GM21423 (cell line): ENCODE measurements around the gene CDK15.
A peak's percentile ranks its signal among the peaks of the same experiment; 100 is the strongest.

Source experiments
- ATAC-seq: cut with Tn5 transposase; IDR thresholded peaks from one replicate; pipeline ENCODE4 v1.9.1; 2021; ENCODE audit warnings: mild to moderate bottlenecking, moderate library complexity; ENCODE audit not compliant: unreplicated experiment

Gene CDK15

GRCh38 chr2:201860636-201861066, 54.3 kb downstream of the CDK15 start:
- ATAC-seq: peak; percentile 77

GRCh38 chr2:201862843-201863242, 56.5 kb downstream of the CDK15 start:
- no peak for ATAC-seq

- ATAC-seq: no peak
Observed at GRCh38 chr2:201866643-201867473, 60.5 kb downstream of the CDK15 start.

- no peak for ATAC-seq
Observed at GRCh38 chr2:201871471-201871870, 65.1 kb downstream of the CDK15 start.

- no peak for ATAC-seq
Observed at GRCh38 chr2:201872591-201872990, 66.3 kb downstream of the CDK15 start.

- no peak for ATAC-seq
Observed at GRCh38 chr2:201879996-201880395, 73.7 kb downstream of the CDK15 start.

- ATAC-seq: peak; percentile 16
Observed at GRCh38 chr2:201880579-201880978, 74.2 kb downstream of the CDK15 start.

- ATAC-seq: peak; percentile 48
Observed at GRCh38 chr2:201880993-201881611, 74.8 kb downstream of the CDK15 start.

GRCh38 chr2:201881741-201882140, 75.4 kb downstream of the CDK15 start:
- ATAC-seq: no peak

- peak; percentile 48 for ATAC-seq
Observed at GRCh38 chr2:201882353-201883090, 76.2 kb downstream of the CDK15 start.

- ATAC-seq: no peak
Observed at GRCh38 chr2:201883606-201884369, 77.5 kb downstream of the CDK15 start.

GRCh38 chr2:201886504-201886903, 80.2 kb downstream of the CDK15 start:
- no peak for ATAC-seq

- no peak for ATAC-seq
Observed at GRCh38 chr2:201887773-201888425, 81.6 kb downstream of the CDK15 start.

- ATAC-seq: no peak
Observed at GRCh38 chr2:201888426-201888800, 82.1 kb downstream of the CDK15 start.

- no peak for ATAC-seq
Observed at GRCh38 chr2:201890453-201890852, 84.1 kb downstream of the CDK15 start.

- ATAC-seq: no peak
Observed at GRCh38 chr2:201891676-201892075, 85.3 kb downstream of the CDK15 start.

GRCh38 chr2:201892516-201892915, 86.2 kb downstream of the CDK15 start:
- no peak for ATAC-seq

GRCh38 chr2:201900362-201900761, 94.0 kb downstream of the CDK15 start:
- peak; percentile 58 for ATAC-seq

- ATAC-seq: no peak
Observed at GRCh38 chr2:201901786-201902185, 95.4 kb downstream of the CDK15 start.
